Breast epithelium (tissue), 3 donors: ENCODE measurements around the gene NAA25.

ENCODE experiments used
- CTCF ChIP-seq, 3 donors: fragments of 450-650 bp; IDR thresholded peaks; one replicate each; pipeline ENCODE4 v1.5.1; 2016 to 2017; ENCODE audit warnings: antibody characterized with exemption in 3 of 3, mild to moderate bottlenecking in 3 of 3, moderate library complexity in 3 of 3
- POLR2AphosphoS5 ChIP-seq, 3 donors: sonication (generic); formaldehyde crosslinking; IDR thresholded peaks; one replicate each; pipeline ENCODE4 v1.6.1; 2017; ENCODE audit warnings: antibody characterized with exemption in 3 of 3

GRCh38 chr12:111993292-111994150, 115.1 kb downstream of the NAA25 start:
- TF ChIP-seq POLR2AphosphoS5 (IDR thresholded peaks at IDR 0.05) (no peak), CTCF (IDR thresholded peaks at IDR 0.05) (no peak)
